ENCODE data around the gene USP37.

- TF ChIP-seq CTCF (IDR thresholded peaks at IDR 0.05) (no peak), POLR2A (IDR thresholded peaks at IDR 0.05) (no peak)
Observed at GRCh38 chr2:218582076-218582475, 13.9 kb upstream of the USP37 start.
